Stimulated activated CD8-positive, alpha-beta memory T cell treated with anti-CD3 and anti-CD28 coated beads, Interleukin-7, amount 100 ng/mL, for 48 hours (primary cell): ENCODE results near the gene SLC10A7.
A peak's percentile ranks its signal among the peaks of the same experiment; 100 is the strongest.
"Not testable (repeated sequence)": the region's sequence is repeated elsewhere in the genome, so short reads cannot be mapped to it uniquely, and the experiment has no call there.

Experiments
- DNase-seq, 2 donors: peaks; one replicate each; pipeline ENCODE4 v3.0.0-alpha.2; 2020; ENCODE audit warnings: low read depth in 1 of 2; ENCODE audit errors: extremely low read depth in 1 of 2

Gene SLC10A7

GRCh38 chr4:146367347-146367746 lies 154.4 kb downstream of the SLC10A7 start:
- no peak for DNase-seq

GRCh38 chr4:146359771-146360170 lies 162.0 kb downstream of the SLC10A7 start:
- DNase-seq = no peak

- DNase-seq = not testable (repeated sequence)
Observed at GRCh38 chr4:146350114-146350513, 171.6 kb downstream of the SLC10A7 start.

GRCh38 chr4:146349306-146349705 lies 172.4 kb downstream of the SLC10A7 start:
- DNase-seq = no peak

- DNase-seq = no peak
Observed at GRCh38 chr4:146347822-146348221, 173.9 kb downstream of the SLC10A7 start.

- DNase-seq = no peak
Observed at GRCh38 chr4:146346276-146346675, 175.5 kb downstream of the SLC10A7 start.

- DNase-seq = no peak
Observed at GRCh38 chr4:146343776-146344175, 178.0 kb downstream of the SLC10A7 start.

GRCh38 chr4:146343199-146343598 lies 178.5 kb downstream of the SLC10A7 start:
- DNase-seq = no peak

GRCh38 chr4:146342600-146343192 lies 179.0 kb downstream of the SLC10A7 start:
- no peak for DNase-seq

- no peak for DNase-seq
Observed at GRCh38 chr4:146340798-146341197, 180.9 kb downstream of the SLC10A7 start.

- DNase-seq = no peak
Observed at GRCh38 chr4:146338512-146338911, 183.2 kb downstream of the SLC10A7 start.

- no peak for DNase-seq
Observed at GRCh38 chr4:146336410-146336807, 185.3 kb downstream of the SLC10A7 start.

- no peak for DNase-seq
Observed at GRCh38 chr4:146335763-146336409, 185.9 kb downstream of the SLC10A7 start.

- no peak for DNase-seq
Observed at GRCh38 chr4:146334862-146335449, 186.8 kb downstream of the SLC10A7 start.

- DNase-seq = no peak
Observed at GRCh38 chr4:146333895-146334262, 187.9 kb downstream of the SLC10A7 start.

GRCh38 chr4:146333187-146333894 lies 188.4 kb downstream of the SLC10A7 start:
- peak in 1 of 2 donors; percentile 6 for DNase-seq

- DNase-seq = no peak
Observed at GRCh38 chr4:146330392-146330791, 191.3 kb downstream of the SLC10A7 start.

GRCh38 chr4:146329050-146329716 lies 192.6 kb downstream of the SLC10A7 start:
- no peak for DNase-seq

- DNase-seq = no peak
Observed at GRCh38 chr4:146327859-146328650, 193.7 kb downstream of the SLC10A7 start.

GRCh38 chr4:146318894-146319293 lies 202.8 kb downstream of the SLC10A7 start:
- no peak for DNase-seq
